GM06990 (cell line): ENCODE results near the gene VSTM2L.

Experiments
- DNase-seq: peaks from one replicate; pipeline ENCODE4 v3.0.0-alpha.2; 2011; ENCODE audit not compliant: insufficient read length; ENCODE audit errors: extremely low read depth
- H3K27me3 ChIP-seq: replicated peaks from 2 replicates; pipeline ENCODE4 v1.6.0; 2011; ENCODE audit warnings: low read length; ENCODE audit not compliant: control insufficient read depth, insufficient read depth
- H3K36me3 ChIP-seq: 2 replicates; pipeline ENCODE4 v1.5.1; 2011; ENCODE audit warnings: low read length; ENCODE audit not compliant: control insufficient read depth, insufficient read depth
- H3K4me3 ChIP-seq: replicated peaks from 2 replicates; pipeline ENCODE4 v1.5.1; 2011; ENCODE audit warnings: low read depth, mild to moderate bottlenecking, control low read depth, low read length
- CTCF ChIP-seq: IDR thresholded peaks from 2 replicates; pipeline ENCODE4 v1.5.1; 2011; ENCODE audit warnings: low read length, control low read depth, mild to moderate bottlenecking, inconsistent platforms; ENCODE audit not compliant: insufficient read depth, poor library complexity, severe bottlenecking

The VSTM2L gene

GRCh38 chr20:37904008-37904642, 1.2 kb downstream of the VSTM2L start:
- no peak overlapping the region for H3K4me3 ChIP-seq
- no peaks in the 10 kb centered on the region for H3K36me3 ChIP-seq
- H3K27me3 ChIP-seq = no peaks in the 10 kb centered on the region
- TF ChIP-seq CTCF = no peak
- no peak for DNase-seq

GRCh38 chr20:37904845-37905373, 2.0 kb downstream of the VSTM2L start:
- DNase-seq = no peak
- H3K27me3 ChIP-seq = no peaks in the 10 kb centered on the region
- TF ChIP-seq CTCF = no peak
- no peaks in the 10 kb centered on the region for H3K36me3 ChIP-seq
- H3K4me3 ChIP-seq = no peak overlapping the region

- TF ChIP-seq CTCF = no peak
- Histone ChIP-seq H3K4me3 (no peak overlapping the region), H3K27me3 (no peaks in the 10 kb centered on the region), H3K36me3 (no peaks in the 10 kb centered on the region)
- no peak for DNase-seq
Measured at GRCh38 chr20:37905671-37906613, 3.0 kb downstream of the VSTM2L start.

- H3K36me3 ChIP-seq = no peaks in the 10 kb centered on the region
- DNase-seq = no peak
- H3K4me3 ChIP-seq = no peak overlapping the region
- no peak for TF ChIP-seq CTCF
- no peaks in the 10 kb centered on the region for H3K27me3 ChIP-seq
Measured at GRCh38 chr20:37907330-37907676, 4.4 kb downstream of the VSTM2L start.

- no peak for DNase-seq
- Histone ChIP-seq H3K36me3 (no peaks in the 10 kb centered on the region), H3K4me3 (no peak overlapping the region), H3K27me3 (no peaks in the 10 kb centered on the region)
- no peak for TF ChIP-seq CTCF
Measured at GRCh38 chr20:37907677-37908401, 4.9 kb downstream of the VSTM2L start.
